ENCODE data around the gene PDLIM7.
"Not testable (repeated sequence)": the region's sequence is repeated elsewhere in the genome, so short reads cannot be mapped to it uniquely, and the experiment has no call there.

Gene PDLIM7

DNA sequence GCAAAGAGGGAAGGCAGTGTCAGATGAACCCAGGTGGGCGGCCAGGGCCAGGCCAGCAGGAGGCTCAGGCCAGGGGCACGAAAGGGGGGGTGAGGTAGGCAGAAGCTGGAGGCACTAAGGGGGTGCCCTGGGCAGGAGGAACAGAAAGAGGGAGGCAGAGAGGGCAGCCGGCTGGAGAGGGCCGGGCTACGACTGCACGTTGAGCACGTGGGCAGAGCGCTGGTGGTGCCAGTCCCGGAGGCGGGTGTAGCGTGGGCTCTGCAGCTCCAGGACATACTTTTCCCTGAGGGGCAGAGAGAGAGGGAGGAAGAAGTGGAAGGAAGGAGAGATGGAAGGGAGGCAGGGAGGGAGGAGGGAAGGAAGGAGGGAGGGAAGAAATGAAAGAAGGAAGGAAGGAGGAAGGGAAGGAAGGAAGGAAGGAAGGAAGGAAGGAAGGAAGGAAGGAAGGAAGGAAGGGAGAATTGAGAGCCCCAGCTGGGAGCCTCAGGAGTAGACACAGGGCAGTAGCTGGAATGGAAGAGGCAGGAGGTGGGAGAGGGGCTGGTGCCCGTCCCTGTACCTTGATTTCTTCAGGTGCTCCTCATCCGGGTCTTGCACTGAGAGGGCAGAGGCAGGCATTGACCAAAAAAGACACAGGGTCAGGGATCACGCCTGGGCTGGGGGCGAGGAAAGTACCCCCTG lies 7.0 kb downstream of the PDLIM7 start:
- peak; percentile 1 for DNase-seq

DNA sequence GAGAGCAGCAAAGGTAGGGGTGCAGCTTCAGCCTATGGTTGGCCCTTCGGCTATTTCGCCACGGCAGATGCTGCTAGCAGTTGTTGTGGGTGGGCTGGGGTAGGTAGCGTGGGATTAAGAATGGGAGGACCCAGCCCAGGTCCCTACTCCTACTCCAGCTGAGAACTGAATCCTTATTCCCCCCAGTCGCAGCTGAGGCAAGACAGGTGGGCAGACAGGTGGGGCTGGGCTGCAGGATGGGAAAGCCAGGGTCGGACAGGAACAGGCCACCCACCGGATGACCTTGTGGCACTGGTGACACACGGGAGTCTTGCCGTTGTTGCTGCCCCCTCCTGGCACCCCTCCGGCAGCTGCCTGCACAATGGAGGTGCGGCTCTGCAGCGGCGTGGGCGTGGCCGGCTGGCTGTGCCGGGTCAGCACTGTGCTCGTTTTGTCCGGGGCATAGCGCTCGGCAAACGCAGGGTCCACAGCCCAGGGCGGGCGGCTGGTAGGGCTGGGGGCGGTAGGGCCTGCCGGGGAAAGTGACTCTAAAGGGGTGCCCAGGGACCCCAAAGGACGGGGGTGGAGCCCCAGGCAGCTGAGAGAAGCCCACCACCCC lies 8.2 kb downstream of the PDLIM7 start:
- DNase-seq, result peak; percentile 35

DNA sequence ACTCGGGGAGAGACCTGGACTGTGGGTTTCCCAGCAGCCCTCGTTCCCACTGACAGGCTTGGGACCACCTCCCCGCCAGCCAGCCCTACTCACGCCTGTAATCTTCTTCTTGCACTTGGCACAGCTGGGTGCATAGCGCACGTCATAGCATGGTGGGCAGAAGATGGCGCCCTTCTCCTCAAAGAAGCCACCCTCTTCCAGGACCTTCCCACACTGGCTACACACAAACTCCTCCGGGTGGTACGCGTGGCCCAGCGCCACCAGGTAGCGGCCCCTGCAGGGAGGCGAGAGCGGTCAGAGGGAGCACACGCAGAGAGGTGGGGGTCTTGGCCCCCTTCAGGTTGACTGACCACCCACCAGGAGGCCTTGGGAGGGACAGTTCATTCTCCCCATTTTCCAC lies 9.4 kb downstream of the PDLIM7 start:
- peak; percentile 1 for DNase-seq

DNA sequence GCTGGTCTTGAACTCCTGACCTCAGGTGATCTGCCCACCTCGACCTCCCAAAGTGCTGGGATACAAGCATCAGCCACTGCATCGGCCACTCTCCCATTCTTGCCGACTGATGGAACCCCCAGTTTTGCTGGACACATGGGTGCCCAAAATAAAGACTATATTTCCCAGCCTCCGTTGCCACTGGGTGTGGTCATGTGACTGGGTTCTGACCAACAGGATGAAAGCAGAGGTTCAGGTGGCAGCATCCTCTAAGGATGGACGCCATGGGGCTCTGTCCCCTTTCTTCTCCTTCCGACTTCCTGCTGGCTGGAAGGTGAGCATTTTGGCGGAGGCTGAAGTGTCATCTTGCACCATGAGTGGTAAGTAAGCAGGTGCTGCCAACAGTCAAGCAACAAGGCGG lies 10.3 kb downstream of the PDLIM7 start:
- peak; percentile 0 for DNase-seq

DNA sequence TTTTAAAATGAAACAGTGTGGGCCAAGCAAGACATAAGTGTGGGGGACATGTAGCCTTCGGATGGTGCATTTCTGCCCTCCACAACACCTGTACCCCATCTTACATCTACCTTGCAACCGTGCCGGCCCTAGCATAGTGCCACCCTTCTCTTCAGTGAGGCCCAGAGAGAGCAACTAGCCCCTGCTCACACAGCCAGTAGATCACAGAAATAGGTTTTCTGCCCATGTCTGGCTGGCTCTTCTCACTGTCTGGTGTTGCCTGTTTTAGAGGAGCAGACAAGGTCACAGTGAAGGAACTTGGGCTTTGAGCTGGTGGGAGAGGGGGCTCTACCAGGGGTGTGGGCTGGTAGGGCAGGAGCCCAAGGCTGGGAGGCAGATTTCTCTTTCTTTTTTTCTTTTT lies 11.1 kb downstream of the PDLIM7 start:
- DNase-seq, result no peak

DNA sequence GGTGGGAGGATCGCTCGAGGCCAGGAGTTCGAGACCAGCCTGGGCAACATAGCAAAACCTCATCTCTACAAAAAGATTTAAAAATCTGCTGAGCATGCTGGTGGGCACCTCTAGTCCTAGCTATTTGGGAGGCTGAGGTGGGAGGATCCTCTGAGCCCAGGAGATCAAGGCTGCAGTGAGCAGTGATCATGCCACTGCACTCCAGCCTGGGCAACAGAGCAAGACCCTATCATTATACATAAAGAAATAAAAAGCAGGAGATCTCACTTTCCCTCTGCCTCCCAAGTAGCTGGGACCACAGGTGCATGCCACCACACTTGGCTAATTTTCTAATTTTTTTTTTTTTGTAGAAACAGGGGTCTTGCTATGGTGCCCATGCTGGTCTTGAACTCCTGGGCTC lies 11.7 kb downstream of the PDLIM7 start:
- DNase-seq, result not testable (repeated sequence)

DNA sequence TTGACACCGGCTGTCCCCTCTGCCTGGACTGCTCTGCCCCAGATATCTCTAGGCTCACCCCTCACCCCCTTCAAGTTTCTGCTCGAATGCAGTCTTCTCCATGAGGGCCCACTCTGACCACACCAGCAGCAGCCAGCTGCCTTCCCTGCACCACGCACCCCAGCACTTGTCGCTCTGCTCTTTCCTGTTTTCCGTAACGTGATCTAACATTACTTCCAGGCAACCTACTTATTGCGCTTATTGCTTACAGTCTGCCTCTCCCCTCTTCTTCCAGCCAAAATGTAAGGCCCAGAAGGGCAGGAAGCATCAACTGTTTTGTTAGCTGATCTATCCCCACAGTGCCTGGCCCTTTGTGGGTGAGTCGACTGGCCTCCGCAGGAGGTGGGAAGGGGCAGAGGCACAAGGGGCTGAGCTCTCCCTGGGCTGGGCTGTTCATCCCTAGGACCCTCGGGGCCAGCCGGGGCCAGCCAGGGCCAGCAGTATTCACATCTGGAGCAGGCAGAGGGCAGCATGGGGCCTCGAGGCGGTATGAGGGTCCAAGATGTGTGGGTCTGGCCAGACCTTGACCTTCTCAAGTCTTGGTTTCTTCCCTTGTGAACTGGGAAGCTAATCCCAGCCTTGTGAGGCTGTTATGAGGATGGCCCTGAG lies 12.4 kb downstream of the PDLIM7 start:
- DNase-seq, result no peak

DNA sequence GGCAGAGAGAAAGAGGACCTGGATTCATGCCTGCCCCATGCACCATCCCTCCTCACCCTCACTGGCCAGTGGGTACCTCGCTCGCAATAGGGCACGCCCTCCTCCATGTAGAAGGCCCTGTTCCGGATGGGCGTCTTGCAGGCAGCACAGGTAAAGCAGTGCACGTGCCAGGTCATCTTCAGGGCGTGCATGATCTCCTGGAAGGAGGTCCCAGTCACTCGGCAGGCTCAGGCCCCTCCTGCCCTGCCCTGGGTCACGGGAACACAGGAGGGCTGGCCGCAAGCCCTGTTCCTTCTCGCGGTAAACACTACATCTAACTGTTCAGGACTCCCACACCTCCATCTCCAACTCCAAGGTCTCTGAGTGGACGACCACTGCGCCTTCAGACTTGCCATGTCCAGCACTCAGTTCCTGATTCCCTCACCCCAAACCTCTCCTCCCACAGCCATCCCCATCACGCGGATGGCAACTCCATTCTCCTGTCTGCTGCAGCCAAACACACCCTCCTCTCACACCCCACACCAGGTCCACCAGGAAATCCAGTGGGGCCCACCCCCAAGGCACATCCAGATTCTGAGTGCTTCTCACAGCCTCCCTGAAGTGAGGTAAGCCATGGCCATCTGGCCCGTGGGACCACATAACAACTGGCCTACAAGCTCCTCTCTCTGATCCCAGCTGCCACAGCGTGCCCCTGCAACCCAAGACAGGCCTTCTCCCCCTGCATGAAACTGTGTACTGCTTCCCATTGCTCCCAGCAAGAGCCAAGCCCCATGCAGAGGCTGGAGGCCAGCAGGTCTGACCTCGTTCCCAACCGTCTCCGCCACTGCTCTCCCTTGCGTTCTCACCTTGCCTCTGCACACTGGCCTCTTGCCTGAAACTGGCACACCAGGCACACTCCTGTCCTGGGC lies 13.2 kb downstream of the PDLIM7 start:
- peak; percentile 51 for DNase-seq

DNA sequence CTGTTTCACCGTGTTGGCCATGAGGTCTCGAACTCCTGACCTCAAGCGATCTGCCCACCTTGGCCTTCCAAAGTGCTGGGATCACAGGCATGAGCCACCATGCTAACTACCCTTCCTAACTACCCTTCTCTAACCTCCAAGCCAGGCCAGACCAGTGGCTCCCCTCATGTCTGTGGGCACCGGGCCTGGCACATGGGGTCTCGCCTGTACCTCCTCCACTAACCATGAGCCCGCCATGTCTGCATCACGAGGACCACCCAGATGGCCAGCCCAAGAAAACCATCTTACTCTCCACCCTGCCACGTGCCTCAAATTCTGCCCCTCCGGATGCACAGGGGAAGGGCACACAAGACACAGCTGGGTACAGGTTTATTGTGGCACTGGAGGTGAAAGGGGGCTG lies 14.4 kb downstream of the PDLIM7 start:
- DNase-seq, result no peak

DNA sequence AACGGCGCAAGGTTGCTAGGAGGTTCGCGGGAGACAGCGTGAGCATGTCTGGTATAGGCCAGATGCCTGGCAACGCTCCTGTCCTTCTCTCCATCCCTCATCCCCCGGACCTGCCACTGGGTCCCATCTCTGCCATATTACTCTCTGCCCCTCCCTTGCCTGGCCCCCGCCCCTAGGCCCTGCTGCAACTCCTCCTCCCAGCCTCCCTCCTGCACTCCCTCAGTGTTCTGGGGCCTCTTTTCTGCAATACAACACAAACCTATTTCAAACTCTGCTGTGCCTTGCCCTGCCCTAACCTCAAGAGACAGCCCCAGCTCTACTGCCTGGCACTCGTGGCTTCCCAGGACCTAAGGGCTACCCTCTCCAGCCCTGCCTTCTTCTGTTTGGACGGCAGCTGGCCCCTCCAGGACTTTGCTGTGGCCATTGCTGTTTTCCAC lies 15.0 kb downstream of the PDLIM7 start:
- DNase-seq, result peak; percentile 0

DNA sequence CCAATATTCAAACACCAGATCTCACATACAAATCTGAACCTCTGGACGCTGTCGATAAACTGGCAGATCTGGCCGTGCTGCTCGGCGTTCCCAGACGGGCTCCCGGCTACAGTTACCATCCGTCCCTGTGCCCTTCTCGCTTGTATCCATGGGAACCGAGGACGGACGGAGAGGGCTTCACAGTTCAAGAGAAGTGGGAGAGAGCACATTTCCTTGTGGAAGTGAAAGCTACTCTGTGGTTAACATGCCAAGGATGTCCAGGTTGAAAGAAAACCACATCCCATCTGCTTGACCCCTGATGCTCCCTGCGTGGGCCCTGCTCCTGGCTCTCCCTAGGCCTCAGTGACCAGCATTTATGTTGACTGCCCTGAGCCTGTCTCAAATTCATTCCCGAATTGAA lies 17.6 kb downstream of the PDLIM7 start:
- no peak for DNase-seq

DNA sequence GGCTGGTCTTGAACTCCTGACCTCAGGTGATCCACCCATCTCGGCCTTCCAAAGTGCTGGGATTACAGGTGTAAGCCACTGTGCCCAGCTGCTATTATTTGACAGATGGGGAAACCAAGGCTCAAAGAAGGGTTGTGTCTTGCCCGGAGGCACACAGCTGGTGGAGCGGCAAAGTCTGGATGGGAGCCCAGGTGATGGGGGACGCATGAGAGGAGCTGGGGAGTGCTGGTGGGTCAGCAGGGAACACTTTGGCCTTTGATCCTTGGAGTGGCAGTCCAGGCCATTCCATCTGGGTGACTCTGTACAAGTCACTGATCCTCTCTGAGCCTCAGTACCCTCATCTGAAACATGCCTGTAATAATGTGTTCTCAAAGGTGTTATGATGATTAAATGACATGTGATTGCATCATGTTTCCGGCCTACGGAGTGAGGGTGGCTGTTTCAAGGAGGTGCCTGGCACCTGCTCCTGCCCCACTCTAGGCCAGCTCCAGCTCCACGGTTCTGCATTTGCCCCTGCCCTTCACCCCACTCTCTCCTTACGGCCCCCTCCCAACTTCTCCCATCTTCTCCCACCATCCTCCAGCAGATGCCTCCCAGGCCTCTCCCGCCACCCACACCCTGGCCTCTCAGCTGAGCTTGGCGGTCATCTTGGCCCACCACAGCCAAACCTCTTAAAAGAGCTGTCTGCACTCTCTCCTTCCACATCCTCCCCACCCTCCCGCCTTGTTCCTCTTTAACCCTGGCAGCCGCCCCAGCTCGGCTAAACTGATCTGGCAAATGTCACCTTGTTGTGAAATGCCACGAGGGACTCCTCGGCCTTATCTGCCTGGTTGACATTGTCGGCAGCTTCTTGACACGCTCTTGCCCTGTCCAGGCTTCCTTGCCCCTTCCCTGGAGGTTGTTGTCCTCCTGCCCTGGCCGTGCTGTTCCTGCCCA lies 18.4 kb downstream of the PDLIM7 start:
- DNase-seq, result no peak

DNA sequence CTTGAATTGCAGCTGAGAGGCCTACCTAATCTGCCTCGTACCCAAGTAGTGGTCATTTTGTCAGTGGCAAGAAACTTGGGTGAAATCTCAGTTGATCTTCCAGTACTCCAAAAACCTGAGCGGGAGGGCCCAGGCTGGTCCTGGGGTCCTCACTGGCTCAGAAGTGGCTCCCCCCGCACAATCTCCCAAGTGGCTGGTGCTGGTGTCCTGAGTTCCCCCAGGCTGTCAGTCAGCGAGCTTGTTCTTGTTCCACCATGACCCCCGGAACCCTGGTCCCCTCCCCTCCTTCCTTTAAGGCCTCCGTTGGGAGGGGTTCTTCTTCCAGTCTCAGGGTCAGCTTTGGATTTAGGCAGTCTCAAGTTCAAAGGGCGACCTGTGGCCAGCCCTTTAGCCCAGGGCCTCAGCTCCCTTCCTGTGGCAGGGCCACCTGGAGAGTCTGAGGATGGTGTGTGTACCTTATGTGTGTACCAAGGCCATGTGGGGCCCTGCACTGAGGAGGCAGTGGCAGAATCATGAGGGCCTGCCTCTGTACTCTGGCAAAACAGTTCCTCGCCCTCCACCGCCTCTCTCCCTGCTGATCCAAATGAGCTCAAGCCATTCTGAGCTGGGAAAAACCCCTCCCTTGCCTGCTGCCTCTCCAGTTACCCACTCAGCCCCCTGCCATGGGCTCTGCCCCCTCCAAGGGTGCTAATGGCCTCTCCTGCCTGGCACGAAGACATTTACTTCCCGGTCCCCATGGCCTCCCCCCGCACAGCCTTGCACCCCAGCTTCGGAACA lies 19.5 kb downstream of the PDLIM7 start:
- no peak for DNase-seq

DNA sequence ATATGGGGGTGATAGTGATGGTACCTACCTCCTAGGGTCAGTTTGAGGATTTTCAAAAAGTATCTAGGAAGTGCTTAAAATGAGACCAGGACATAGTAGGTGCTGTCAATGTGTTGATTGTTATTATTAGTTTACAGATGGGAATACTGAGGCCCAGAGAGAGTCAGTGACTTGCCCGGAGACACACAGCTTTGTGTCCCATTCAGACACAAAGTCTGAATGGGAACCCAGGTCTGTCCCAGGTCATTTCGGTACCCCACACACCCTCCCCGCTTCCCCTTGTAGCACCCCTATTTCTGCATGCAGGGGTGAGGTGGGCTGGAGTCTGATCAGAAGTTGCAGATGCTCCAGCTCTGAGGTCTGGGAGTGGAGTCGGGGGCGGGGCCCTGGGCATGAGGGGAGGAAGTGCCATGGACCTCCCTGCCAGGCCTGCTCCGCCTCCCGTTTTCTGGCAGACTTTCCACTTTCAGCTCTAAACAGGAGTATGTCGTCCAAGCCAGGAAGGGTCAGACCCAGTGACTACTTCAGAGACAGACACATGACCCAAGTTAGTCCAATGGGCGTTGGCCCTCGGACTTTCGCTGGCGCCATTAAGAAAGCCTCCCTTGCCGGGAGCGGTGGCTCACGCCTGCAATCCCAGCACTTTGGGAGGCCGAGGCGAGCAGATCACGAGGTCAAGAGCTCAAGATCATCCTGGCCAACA lies 20.7 kb downstream of the PDLIM7 start:
- no peak for DNase-seq

DNA sequence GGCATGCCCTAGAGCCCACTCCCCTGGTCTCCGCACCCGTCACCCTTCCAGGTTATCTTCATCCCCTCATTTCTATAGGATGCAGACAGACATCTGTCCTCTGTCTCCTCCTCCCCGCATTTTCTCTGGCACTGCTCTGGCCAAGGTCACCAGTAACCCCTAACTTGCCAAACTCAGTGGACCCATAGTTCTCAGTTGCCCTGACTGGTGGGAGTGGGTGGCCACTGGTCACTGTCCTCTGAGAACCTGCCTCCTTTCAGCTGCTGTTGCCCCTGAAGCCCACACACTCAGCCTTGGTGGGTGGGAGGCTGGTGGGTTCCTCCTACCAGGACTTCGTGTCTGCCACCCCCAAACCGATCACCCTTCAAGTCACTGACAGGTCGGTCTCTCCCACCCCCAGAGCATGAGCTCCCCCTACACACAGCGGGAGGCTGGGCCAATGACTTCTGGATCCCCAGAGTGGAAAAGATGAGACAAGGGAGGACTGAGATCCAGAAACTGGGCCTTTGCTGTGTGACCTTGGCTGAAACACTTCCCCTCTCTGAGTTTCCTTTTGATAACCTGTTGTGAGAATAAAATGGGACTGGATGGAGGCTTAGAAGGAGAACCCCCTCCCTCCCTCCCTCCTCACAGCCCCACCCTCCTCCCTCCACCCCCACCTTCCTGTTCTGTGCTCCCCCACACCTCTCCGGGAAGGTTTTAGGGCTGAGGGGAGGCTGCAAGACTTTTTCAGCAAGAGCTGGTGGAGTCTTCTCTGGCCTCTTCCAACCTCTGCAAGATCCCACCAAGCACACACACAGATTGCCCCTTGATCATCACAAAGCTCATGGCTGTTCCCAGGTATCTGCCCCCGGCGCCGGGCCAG lies 21.6 kb downstream of the PDLIM7 start:
- DNase-seq, result no peak

DNA sequence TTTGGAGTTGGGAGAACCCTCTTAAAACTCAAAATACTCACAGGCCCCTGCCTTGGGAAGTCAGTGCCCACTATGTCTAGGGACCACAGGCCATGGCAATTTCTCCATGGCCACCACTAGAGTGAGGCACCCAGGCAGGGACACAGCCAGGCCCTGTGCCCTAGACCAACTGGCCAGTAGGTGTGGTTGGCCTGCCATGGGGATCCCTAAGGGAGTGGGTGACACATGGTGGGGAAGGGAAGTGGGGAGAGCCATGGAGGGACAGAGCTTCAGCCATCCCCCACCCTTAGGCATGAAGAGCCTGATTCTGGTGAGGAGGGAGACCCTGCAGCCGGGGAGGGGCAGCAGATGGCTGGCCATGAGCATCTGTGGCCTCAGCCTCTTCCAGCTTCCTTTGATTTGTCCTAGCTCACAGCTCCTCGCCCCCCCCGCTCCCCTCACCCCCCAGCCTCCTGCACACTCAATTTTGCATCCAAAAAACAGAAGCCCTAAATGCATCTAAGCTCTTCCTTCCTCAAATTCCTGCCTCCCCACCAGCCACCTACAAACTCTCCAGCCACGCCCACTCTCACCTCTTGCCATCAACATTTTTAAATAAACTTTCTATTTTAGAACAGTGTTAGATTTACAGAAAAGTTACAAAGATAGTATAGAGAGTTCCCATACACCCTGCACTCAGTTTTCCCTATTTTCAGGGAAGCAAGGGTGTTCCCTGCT lies 22.4 kb downstream of the PDLIM7 start:
- DNase-seq, result peak; percentile 47

DNA sequence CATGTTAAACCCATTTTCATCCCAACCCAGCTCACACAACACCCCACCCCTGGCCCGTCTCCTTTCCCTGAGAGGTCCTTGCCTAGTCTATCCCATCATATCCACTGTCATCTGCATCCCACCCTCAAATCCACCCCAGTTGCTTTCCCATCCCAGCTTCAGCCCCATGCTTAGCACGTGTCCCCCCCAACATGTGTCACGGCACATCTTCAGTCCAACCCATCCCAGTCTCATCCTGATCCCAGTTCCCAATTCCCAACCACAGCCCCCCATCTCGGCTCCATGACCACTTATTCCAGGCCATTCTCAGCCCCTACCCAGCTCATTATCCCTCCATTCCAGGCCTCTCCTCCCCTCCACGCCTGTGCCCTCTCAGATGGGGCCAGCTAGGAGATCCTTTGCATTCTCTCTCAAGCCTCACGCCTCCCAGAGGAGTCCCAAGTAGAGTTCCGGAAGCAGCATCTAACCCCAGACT lies 23.4 kb downstream of the PDLIM7 start:
- DNase-seq, result peak; percentile 56

DNA sequence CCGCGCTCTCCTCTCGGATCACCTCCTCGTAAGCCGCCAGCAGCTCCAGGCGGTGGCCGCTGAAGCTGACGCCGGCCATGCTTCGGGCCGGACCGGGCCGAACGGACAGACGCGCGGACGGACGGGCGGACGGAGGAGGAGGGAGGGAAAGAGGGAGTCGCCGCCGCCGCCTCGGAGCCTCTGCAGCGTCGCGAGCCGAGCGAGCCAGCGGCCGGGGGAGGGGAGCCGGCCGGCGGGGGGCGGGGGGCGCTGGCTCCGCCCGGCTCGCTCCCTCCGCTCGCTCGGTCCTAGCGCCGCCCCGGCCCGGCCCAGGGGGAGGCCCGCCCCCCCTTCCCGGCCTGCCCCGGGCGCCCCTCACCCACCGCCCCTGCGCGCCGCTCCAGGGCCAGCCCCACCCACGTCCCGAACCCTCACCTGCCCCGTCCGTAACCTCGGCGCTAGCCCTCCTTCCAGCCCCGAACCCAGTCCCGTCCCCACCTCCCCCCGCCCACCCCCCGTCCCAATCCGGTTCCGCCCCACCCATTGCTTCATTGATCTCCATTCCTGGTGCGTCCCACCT lies 23.9 kb downstream of the PDLIM7 start, which contains the start of gene DBN1:
DBN1 (minus strand) TSS at position 192 of the 559 bp plus-strand sequence; CDS start at position 79, 113 bp downstream.
- peak; percentile 89 for DNase-seq
